GM19397 (cell line): Measurements from ENCODE around the gene LMTK3.

ENCODE experiments used
- ATAC-seq: cut with Tn5 transposase; IDR thresholded peaks from one replicate; pipeline ENCODE4 v1.9.1; 2021; ENCODE audit warnings: mild to moderate bottlenecking, moderate library complexity; ENCODE audit not compliant: unreplicated experiment

LMTK3 gene

GRCh38 chr19:48452289-48453190 lies 59.1 kb downstream of the LMTK3 start:
- ATAC-seq, result no peak

- no peak for ATAC-seq
These were observed 60.0 kb downstream of the LMTK3 start for GRCh38 chr19:48451624-48452023.

GRCh38 chr19:48450863-48451262 lies 60.8 kb downstream of the LMTK3 start:
- no peak for ATAC-seq

GRCh38 chr19:48450441-48450840 lies 61.2 kb downstream of the LMTK3 start:
- no peak for ATAC-seq

- no peak for ATAC-seq
These were observed 63.1 kb downstream of the LMTK3 start for GRCh38 chr19:48448563-48448962.

- no peak for ATAC-seq
These were observed 65.1 kb downstream of the LMTK3 start for GRCh38 chr19:48446579-48446978.

GRCh38 chr19:48445606-48446481 lies 65.8 kb downstream of the LMTK3 start, which contains the start of gene GRWD1:
TSS of gene GRWD1 (plus strand) at chr19:48445983. CDS start at chr19:48446006, 23 bp downstream.
- ATAC-seq, result peak; percentile 87

GRCh38 chr19:48445256-48445605 lies 66.4 kb downstream of the LMTK3 start:
- peak; percentile 28 for ATAC-seq

- ATAC-seq, result no peak
These were observed 66.8 kb downstream of the LMTK3 start for GRCh38 chr19:48444936-48445200.

- ATAC-seq, result no peak
These were observed 67.3 kb downstream of the LMTK3 start for GRCh38 chr19:48444129-48444935.

- no peak for ATAC-seq
These were observed 67.9 kb downstream of the LMTK3 start for GRCh38 chr19:48443731-48444128.

- ATAC-seq, result no peak
These were observed 68.4 kb downstream of the LMTK3 start for GRCh38 chr19:48443256-48443655.

- no peak for ATAC-seq
These were observed 69.3 kb downstream of the LMTK3 start for GRCh38 chr19:48442116-48443035.

GRCh38 chr19:48441360-48442050 lies 70.1 kb downstream of the LMTK3 start:
- no peak for ATAC-seq

- ATAC-seq, result no peak
These were observed 75.0 kb downstream of the LMTK3 start for GRCh38 chr19:48436586-48436985.
